GM20000 (cell line): ENCODE measurements around the gene LTBP4.
A peak's percentile ranks its signal among the peaks of the same experiment; 100 is the strongest.

ENCODE experiments used
- DNase-seq: peaks from one replicate; pipeline ENCODE4 v3.0.0; 2012; ENCODE audit warnings: low spot score
- CTCF ChIP-seq: IDR thresholded peaks from 2 replicates; pipeline ENCODE4 v1.5.1; 2012; ENCODE audit warnings: mild to moderate bottlenecking, control low read depth; ENCODE audit errors: extremely low read depth, missing control alignments

LTBP4 gene

DNA sequence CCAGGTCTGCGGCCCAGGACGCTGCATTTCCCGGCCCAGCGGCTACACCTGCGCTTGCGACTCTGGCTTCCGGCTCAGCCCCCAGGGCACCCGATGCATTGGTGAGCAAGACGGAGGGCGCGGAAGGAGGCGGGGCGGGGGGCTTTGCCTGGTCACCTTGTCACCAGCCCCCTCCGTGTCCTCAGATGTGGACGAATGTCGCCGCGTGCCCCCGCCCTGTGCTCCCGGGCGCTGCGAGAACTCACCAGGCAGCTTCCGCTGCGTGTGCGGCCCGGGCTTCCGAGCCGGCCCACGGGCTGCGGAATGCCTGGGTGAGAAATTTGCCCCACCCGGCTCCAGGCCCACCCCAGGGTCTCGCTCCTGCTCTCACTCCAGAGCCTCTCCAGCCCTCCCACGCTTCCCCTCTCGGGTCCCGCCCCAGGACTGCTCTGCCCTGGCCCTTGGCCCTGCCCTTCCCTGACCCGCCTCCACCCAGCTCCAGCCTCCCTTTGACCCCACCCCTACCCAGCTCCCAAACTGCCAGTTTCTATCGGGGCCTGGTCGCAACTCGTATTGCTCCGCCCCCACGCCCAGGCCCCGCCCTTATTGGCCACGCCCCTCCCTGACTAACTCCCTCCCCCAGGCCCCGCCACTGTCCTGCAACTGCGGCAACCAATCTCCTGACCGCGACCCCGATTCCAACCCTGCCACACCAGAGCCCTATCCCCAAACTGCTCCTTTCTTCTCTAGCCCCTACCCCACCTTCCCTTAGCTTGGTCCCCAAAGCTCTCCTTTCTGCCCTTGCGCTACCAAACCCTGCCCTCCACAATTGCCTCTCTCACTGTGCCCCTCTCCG lies 8.6 kb downstream of the LTBP4 start:
- TF ChIP-seq CTCF = no peak
- peak; percentile 95 for DNase-seq

DNA sequence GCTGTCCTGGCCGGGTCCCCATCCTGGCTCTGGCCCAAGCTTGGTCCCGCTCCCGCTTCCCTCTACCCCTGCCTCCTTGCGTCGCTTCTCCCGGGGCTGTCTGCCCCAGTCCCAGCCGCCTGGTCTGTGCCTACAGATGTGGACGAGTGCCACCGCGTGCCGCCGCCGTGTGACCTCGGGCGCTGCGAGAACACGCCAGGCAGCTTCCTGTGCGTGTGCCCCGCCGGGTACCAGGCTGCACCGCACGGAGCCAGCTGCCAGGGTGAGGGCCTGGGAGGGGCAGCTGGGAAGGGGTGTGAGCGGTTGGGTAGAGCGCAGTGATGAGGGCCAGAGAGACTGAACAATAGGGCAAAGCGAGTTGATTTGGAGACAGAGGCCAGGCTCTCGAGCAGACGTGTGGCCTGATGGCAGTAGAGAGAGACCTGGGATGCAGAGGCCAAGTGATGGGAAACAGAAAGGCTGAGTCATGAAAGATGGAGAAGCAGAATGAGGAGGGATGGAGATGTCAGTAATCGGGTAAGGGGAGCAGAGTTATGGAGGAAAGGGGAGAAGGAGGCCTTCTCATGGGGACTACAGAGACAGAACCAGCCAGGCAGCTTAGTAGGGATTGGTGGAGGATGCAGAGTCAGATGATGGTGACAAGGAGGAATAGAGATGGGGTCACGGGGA lies 9.4 kb downstream of the LTBP4 start:
- TF ChIP-seq CTCF = no peak
- no peak for DNase-seq

GRCh38 chr19:40611096-40611495 lies 9.9 kb downstream of the LTBP4 start:
- no peak for TF ChIP-seq CTCF
- no peak for DNase-seq

DNA sequence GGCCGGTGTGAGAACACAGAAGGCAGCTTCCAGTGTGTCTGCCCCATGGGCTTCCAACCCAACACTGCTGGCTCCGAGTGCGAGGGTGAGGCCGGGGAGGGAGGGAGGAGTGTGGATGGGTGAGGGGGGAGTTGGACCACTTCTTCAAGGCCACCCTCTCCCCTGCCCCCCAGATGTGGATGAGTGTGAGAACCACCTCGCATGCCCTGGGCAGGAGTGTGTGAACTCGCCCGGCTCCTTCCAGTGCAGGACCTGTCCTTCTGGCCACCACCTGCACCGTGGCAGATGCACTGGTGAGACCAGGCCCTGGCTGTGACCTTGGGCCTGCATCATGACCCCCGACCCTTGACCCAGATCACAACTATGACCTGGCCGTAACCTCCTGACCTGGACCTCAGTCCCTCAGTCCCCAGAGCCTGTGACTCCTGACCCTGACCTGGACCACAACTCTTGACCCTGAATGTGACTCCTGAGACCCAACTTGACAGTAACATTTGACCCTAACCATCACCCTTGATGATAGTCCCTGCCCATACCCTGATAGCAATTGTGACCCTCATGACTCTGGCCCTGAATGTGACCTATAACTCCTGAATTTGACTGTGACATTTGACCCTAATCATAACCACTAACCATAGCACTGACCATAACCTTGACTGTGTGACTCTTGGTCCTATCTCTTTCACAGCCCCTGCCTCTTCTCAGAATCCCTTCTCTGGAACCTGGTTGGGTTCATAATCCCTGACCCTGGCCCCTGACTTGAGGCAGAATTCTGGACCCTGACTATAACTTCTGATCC lies 10.9 kb downstream of the LTBP4 start:
- DNase-seq = no peak
- TF ChIP-seq CTCF = no peak

GRCh38 chr19:40612831-40613689 lies 11.9 kb downstream of the LTBP4 start:
- no peak for TF ChIP-seq CTCF
- peak; percentile 88 for DNase-seq

DNA sequence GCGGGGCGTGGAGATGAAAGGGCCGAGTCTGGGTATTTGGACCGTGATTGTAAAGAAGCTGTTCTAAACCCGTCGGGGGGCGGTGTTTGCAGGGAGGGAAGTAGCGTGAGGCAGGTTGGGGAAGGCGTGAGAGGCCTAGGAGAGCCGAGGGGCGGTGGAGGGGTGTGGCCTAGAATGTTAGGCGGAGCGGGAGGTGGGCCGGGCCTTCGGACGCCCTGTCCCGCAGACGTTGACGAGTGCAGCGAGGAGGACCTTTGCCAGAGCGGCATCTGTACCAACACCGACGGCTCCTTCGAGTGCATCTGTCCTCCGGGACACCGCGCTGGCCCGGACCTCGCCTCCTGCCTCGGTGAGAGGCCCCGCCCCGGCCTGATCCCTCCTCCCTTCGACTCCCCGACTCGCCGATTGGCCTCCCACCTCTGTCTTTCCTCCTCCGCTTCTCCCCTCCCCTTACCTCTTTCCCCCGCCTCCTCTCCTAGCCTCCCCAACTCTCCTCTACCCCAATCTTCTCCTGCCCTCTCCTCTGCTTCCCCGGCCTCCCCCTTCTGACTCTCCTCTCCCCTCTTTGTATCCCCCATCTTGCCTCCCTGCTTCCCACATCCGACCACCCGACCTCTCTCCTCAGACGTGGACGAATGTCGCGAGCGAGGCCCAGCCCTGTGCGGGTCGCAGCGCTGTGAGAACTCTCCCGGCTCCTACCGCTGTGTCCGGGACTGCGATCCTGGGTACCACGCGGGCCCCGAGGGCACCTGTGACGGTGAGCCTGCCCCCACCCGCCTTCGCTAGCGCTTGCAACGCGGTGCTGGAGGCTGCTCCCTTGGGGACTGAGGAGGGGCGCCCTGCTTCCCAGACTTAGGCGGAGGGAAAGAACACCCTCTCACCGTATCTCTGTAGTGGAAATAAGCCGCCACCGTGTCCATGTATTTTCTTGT lies 12.8 kb downstream of the LTBP4 start:
- no peak for TF ChIP-seq CTCF
- DNase-seq = peak; percentile 93
